PC-3 (cell line): ENCODE data around the gene RALGDS. TPM values are rescaled to one million over a fixed set of nuclear protein-coding genes. Genes with fewer than 3 reads are reported as not detected.

Experiments
- ATAC-seq: fragments of 200-7000 bp; cut with Tn5 transposase; 2 replicates; pipeline ENCODE4 v1.9.1; 2020; ENCODE audit warnings: mild to moderate bottlenecking, moderate library complexity
- BruUV-seq: library from RNA; stranded (reverse); fragments of 400-500 nt; replicated peaks from 2 replicates; lab custom pipeline; 2021; lab: Mats Ljungman, UMichigan
- CTCF ChIA-PET: fragments of 300-600 bp; sonication (Branson Sonifier 250); formaldehyde crosslinking; loops from one replicate; lab custom pipeline; 2022; ENCODE audit warnings: antibody characterized with exemption; lab: Charles Lee
- POLR2A ChIA-PET: fragments of 300-600 bp; sonication (Branson Sonifier 250); formaldehyde crosslinking; loops from one replicate; lab custom pipeline; 2022; ENCODE audit warnings: antibody characterized with exemption; ENCODE audit not compliant: unreplicated experiment; lab: Charles Lee
- DNase-seq: peaks from one replicate; pipeline ENCODE4 v3.0.0-alpha.2; 2015
- H2AFZ ChIP-seq: fragments of 300-600 bp; sonication (generic); 2 replicates; pipeline ENCODE4 v1.6.0; 2016; ENCODE audit warnings: antibody characterized with exemption, low read length
- H3F3A ChIP-seq: fragments of 300-600 bp; sonication (generic); one replicate; pipeline ENCODE4 v1.6.0; 2017; ENCODE audit warnings: antibody characterized with exemption, low read length, control low read depth, mild to moderate bottlenecking; ENCODE audit not compliant: unreplicated experiment
- H3K27ac ChIP-seq: fragments of 300-600 bp; sonication (generic); 2 replicates; pipeline ENCODE4 v1.5.1; 2016; ENCODE audit warnings: mild to moderate bottlenecking, low read length
- H3K27me3 ChIP-seq: fragments of 300-600 bp; sonication (generic); 2 replicates; pipeline ENCODE4 v1.6.1; 2016; ENCODE audit warnings: low read length, mixed read lengths
- H3K36me3 ChIP-seq: fragments of 300-600 bp; sonication (generic); 2 replicates; pipeline ENCODE4 v1.6.1; 2016; ENCODE audit warnings: low read depth, mixed run types, low read length, mixed read lengths
- H3K4me1 ChIP-seq: fragments of 300-600 bp; sonication (generic); 2 replicates; pipeline ENCODE4 v1.5.1; 2016; ENCODE audit warnings: low read length; ENCODE audit not compliant: insufficient read depth
- H3K4me2 ChIP-seq: fragments of 300-600 bp; sonication (generic); 2 replicates; pipeline ENCODE4 v1.6.0; 2016; ENCODE audit warnings: low read length
- H3K4me3 ChIP-seq: fragments of 300-600 bp; sonication (generic); 2 replicates; pipeline ENCODE4 v1.5.1; 2016; ENCODE audit warnings: mild to moderate bottlenecking, low read length, mixed read lengths
- H3K79me2 ChIP-seq: fragments of 300-600 bp; sonication (generic); 2 replicates; pipeline ENCODE4 v1.6.1; 2017; ENCODE audit warnings: low read length, mixed read lengths
- H3K9ac ChIP-seq: fragments of 300-600 bp; sonication (generic); 2 replicates; pipeline ENCODE4 v1.6.0; 2016; ENCODE audit warnings: mild to moderate bottlenecking, low read length
- H3K9me2 ChIP-seq: fragments of 300-600 bp; sonication (generic); replicated peaks from 2 replicates; pipeline ENCODE4 v1.6.1; 2016; ENCODE audit warnings: mixed run types, low read length, mixed read lengths
- H3K9me3 ChIP-seq: fragments of 300-600 bp; sonication (generic); 2 replicates; pipeline ENCODE4 v1.6.1; 2016; ENCODE audit warnings: low read length, mixed read lengths
- H4K20me1 ChIP-seq: fragments of 300-600 bp; sonication (generic); 2 replicates; pipeline ENCODE4 v1.6.1; 2016; ENCODE audit warnings: low read length, mixed read lengths
- EZH2 ChIP-seq: fragments of 300-600 bp; sonication (generic); IDR thresholded peaks from one replicate; pipeline ENCODE4 v1.6.1; 2017; ENCODE audit warnings: antibody characterized with exemption, mild to moderate bottlenecking, low read length; ENCODE audit not compliant: unreplicated experiment
- EZH2phosphoT487 ChIP-seq: fragments of 300-600 bp; sonication (generic); IDR thresholded peaks from 2 replicates; pipeline ENCODE4 v1.6.1; 2018; ENCODE audit warnings: mild to moderate bottlenecking, antibody characterized with exemption, low read length, borderline replicate concordance
- intact Hi-C: fragments of 100-400 bp; cut with micrococcal nuclease; formaldehyde crosslinking; loops from 2 replicates; pipeline ENCODE4 v1.9.0; 2023
- total RNA-seq: library from RNA; depleted of rRNA; stranded (reverse); fragments of >200 nt; gene quantifications from 2 replicates; pipeline ENCODE4 v1.2.3, GENCODE V29; 2014
- TF ChIP-seq, protein P1 (sequence below): fragments of 300-600 bp; sonication (generic); conservative IDR thresholded peaks from 2 replicates; pipeline ENCODE4 v1.5.1; 2017; ENCODE audit warnings: antibody characterized with exemption, low read depth, mild to moderate bottlenecking, low read length

The RALGDS gene
- total RNA-seq, 1 experiment from 2014 or later, result 32.2 TPM

DNA sequence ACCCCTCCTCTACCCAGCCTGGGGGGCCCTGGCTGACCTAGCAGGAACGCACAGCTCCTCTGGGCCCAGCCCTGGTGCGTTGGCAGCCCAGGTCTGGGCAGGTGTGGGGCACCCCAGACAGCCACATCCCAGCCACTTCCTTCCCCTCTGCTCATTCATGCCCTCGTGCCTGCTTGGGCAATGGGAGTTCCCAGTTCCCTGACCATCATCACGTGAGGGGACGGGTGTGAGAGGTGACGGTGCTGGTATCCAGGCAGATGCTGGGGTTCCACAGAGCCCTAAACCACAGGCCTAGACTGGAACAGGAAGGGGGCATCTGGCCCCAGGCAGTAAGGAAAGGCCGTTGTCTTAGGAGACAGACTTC lies 8.4 kb downstream of the RALGDS start:
- Histone ChIP-seq H3K9ac (no peak overlapping the region), H3K79me2 (peaks cover 19% of the 10 kb centered on the region), H3K9me2 (no peaks in the 10 kb centered on the region), H3K27ac (no peak overlapping the region), H4K20me1 (no peaks in the 10 kb centered on the region), H2AFZ (no peak overlapping the region), H3F3A (no peaks in the 10 kb centered on the region), H3K9me3 (no peaks in the 10 kb centered on the region), H3K4me3 (no peak overlapping the region), H3K36me3 (peaks cover 3% of the 10 kb centered on the region; the same call in 1 of the 2 replicates), H3K4me2 (no peak overlapping the region), H3K27me3 (no peaks in the 10 kb centered on the region), H3K4me1 (no peaks in the 10 kb centered on the region)
- BruUV-seq, result no TSS peak
- no peak for ATAC-seq
- ChIA-PET CTCF (no interaction called here), POLR2A (no interaction called here)
- no peak for DNase-seq
- TF ChIP-seq EZH2phosphoT487 (no peak), EZH2 (no peak)
- TF ChIP-seq, protein P1, sequence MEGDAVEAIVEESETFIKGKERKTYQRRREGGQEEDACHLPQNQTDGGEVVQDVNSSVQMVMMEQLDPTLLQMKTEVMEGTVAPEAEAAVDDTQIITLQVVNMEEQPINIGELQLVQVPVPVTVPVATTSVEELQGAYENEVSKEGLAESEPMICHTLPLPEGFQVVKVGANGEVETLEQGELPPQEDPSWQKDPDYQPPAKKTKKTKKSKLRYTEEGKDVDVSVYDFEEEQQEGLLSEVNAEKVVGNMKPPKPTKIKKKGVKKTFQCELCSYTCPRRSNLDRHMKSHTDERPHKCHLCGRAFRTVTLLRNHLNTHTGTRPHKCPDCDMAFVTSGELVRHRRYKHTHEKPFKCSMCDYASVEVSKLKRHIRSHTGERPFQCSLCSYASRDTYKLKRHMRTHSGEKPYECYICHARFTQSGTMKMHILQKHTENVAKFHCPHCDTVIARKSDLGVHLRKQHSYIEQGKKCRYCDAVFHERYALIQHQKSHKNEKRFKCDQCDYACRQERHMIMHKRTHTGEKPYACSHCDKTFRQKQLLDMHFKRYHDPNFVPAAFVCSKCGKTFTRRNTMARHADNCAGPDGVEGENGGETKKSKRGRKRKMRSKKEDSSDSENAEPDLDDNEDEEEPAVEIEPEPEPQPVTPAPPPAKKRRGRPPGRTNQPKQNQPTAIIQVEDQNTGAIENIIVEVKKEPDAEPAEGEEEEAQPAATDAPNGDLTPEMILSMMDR, result no peak
- intact Hi-C loops, result no loop called here

DNA sequence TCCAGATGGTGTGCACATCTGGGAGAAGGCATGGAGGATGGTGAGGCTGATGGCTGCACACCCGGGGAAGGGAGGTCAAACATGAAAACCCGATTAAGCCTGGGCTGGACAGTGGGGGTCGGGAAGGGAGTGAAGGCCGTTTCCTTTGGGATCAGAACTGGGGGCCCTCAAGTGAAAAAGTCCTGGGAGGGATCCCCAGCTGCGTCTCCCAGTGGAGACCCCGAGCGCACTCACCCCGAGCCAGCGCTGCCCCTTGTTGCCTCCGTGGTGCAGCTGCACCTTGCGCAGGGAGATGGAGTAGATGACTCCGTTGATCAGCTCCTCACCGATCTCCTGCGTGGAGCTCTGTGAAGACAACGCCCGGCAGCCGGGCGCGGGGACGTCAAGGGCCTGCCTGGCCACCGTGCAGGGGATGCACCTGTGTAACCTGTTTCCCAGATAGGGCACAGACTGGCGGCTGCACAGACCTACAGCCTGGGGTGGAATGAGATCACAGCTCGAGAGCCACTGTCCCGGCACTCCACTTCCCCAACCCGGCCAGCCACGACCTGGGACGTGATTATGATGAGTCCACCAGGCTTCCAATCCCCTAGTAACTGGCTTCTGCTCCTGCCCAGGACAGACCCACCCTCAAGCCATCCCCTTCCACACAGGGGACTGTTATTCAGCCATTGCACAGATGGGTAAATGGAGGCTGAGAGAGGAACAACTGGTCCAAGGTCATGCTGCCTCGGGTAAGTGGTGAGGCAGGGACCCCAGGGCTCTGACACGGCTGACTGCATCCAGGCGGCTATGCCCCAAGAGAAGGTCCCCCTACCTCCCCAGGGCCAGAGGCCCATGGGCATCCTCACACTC lies 9.0 kb downstream of the RALGDS start:
- ChIA-PET POLR2A (no interaction called here), CTCF (no interaction called here)
- Histone ChIP-seq H3K4me2 (no peak overlapping the region), H3K36me3 (peaks cover 3% of the 10 kb centered on the region; the same call in 1 of the 2 replicates), H3K9ac (no peak overlapping the region), H3F3A (no peaks in the 10 kb centered on the region), H4K20me1 (no peaks in the 10 kb centered on the region), H3K79me2 (peaks cover 14% of the 10 kb centered on the region), H3K9me3 (no peaks in the 10 kb centered on the region), H3K27ac (no peak overlapping the region), H3K27me3 (no peaks in the 10 kb centered on the region), H2AFZ (no peak overlapping the region), H3K4me1 (no peaks in the 10 kb centered on the region), H3K9me2 (no peaks in the 10 kb centered on the region), H3K4me3 (no peak overlapping the region)
- no TSS peak for BruUV-seq
- DNase-seq (no peak), ATAC-seq (no peak)
- TF ChIP-seq EZH2 (no peak), EZH2phosphoT487 (no peak)
- TF ChIP-seq, protein P1, result no peak
- intact Hi-C loops, result no loop called here
